Sigmoid colon (tissue), 4 donors: Measurements from ENCODE around the gene CCNI2.

ENCODE experiments used
- CTCF ChIP-seq, 4 experiments: fragments of 450-650 bp in 3 of 4; fragments of 200-600 bp in 1 of 4; IDR thresholded peaks; one replicate each; pipeline ENCODE4 v1.5.1; 2016 to 2019; ENCODE audit warnings: antibody characterized with exemption in 4 of 4, mild to moderate bottlenecking in 3 of 4, moderate library complexity in 2 of 4
- EP300 ChIP-seq, 4 donors: sonication (generic); formaldehyde crosslinking; IDR thresholded peaks; one replicate each; pipeline ENCODE4 v1.6.1; 2017; ENCODE audit warnings: antibody characterized with exemption in 4 of 4
- POLR2A ChIP-seq, 2 donors: fragments of 450-650 bp; IDR thresholded peaks; one replicate each; pipeline ENCODE4 v1.6.1; 2016; ENCODE audit warnings: antibody characterized with exemption in 2 of 2, mild to moderate bottlenecking in 2 of 2, moderate library complexity in 2 of 2
- POLR2AphosphoS5 ChIP-seq, 4 donors: sonication (generic); formaldehyde crosslinking; IDR thresholded peaks; one replicate each; pipeline ENCODE4 v1.6.1; 2017; ENCODE audit warnings: antibody characterized with exemption in 4 of 4

- no peak for TF ChIP-seq POLR2A (IDR thresholded peaks at IDR 0.05)
- TF ChIP-seq POLR2AphosphoS5 (IDR thresholded peaks at IDR 0.05) = no peak
- no peak for TF ChIP-seq CTCF (IDR thresholded peaks at IDR 0.05)
- no peak for TF ChIP-seq EP300 (IDR thresholded peaks at IDR 0.05)
Observed at GRCh38 chr5:132775476-132775961, 28.3 kb downstream of the CCNI2 start.
